Measurements from ENCODE around the gene NRDE2. TPM values are rescaled to one million over a fixed set of nuclear protein-coding genes. Genes with fewer than 3 reads are reported as not detected.

NRDE2 gene
- total and polyA plus RNA-seq, 3 donors from 2014 or later, result 16.7 to 34.8 (median 31.3) TPM

DNA sequence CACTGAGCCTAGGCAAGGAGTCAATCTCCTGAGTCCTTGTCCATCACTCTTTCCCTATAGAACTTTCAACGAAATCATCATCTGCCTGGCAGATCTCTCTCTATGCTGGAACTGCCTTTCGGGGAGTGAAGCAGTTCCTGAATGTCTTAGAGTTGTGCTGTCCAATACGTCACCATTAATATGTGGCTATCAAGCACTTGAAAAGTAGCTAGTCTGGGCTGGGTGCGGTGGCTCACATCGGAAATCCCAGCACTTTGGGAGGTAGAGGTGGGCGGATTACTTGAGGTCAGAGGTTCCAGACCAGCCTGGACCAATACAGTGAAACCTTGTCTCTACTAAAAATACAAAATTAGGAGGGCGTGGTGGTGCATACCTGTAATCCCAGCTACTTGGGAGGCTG lies 35.1 kb downstream of the NRDE2 start:
- TF ChIP-seq, protein P1, sequence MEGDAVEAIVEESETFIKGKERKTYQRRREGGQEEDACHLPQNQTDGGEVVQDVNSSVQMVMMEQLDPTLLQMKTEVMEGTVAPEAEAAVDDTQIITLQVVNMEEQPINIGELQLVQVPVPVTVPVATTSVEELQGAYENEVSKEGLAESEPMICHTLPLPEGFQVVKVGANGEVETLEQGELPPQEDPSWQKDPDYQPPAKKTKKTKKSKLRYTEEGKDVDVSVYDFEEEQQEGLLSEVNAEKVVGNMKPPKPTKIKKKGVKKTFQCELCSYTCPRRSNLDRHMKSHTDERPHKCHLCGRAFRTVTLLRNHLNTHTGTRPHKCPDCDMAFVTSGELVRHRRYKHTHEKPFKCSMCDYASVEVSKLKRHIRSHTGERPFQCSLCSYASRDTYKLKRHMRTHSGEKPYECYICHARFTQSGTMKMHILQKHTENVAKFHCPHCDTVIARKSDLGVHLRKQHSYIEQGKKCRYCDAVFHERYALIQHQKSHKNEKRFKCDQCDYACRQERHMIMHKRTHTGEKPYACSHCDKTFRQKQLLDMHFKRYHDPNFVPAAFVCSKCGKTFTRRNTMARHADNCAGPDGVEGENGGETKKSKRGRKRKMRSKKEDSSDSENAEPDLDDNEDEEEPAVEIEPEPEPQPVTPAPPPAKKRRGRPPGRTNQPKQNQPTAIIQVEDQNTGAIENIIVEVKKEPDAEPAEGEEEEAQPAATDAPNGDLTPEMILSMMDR (IDR thresholded peaks at IDR 0.05), result no peak
- TF ChIP-seq POLR2A (IDR thresholded peaks at IDR 0.05), result no peak
- Histone ChIP-seq H3K4me3 (no peak overlapping the region), H3K27ac (no peak overlapping the region), H3K27me3 (no peaks in the 10 kb centered on the region), H3K36me3 (ENCODE audit: low read depth, missing control alignments) (no peaks in the 10 kb centered on the region), H3K9me3 (no peaks in the 10 kb centered on the region), H3K4me1 (no peaks in the 10 kb centered on the region)
- intact Hi-C loops (cut with DNase I; ENCODE audit: low total_unique reads), result no loop called here
- no peak for DNase-seq
- WGBS, 2 donors, result 87 to 94% methylated on average over 7 of the region's 7 CpGs

DNA sequence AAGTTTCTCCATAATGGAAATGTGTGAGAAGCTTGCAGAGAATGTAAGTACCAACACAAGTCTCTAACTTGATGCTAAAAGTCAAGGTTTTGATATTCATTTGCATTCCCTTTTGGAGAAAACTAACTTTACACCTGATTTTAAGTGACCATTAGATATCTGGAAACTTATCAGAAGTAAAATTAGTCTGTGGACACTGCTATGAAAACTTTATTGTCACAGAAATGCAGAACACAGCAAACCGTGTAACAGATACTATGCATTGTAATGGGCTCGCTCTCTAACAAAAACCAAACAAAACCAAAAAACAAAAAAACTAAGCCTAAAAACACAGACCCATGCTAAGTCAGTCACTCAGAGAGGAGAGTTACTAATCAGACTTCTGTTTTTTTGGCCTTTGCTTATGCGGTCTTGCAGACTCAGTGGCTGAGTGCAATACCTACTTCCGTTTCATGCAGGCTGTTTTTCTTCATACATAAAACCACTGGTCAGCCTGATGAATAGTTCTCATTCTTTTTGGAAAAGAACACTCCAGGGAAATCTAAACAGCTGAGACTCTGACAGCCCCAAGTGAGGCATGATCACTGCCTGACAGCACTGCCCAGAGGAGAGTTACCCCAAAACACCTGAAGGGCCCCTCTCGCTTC lies 35.7 kb downstream of the NRDE2 start:
- H3K4me1 ChIP-seq, result no peaks in the 10 kb centered on the region
- no peak for DNase-seq
- whole genome bisulfite sequencing, 2 donors, result 85 to 91% methylated on average over 5 of the region's 5 CpGs
- H3K36me3 ChIP-seq (ENCODE audit: low read depth, missing control alignments), result no peaks in the 10 kb centered on the region
- H3K9me3 ChIP-seq, result no peaks in the 10 kb centered on the region
- no peak overlapping the region for H3K4me3 ChIP-seq
- intact Hi-C loops (cut with DNase I; ENCODE audit: low total_unique reads), result no loop called here
- H3K27ac ChIP-seq, result no peak overlapping the region
- no peak for TF ChIP-seq POLR2A (IDR thresholded peaks at IDR 0.05)
- TF ChIP-seq, protein P1 (IDR thresholded peaks at IDR 0.05), result no peak
- H3K27me3 ChIP-seq, result no peaks in the 10 kb centered on the region

DNA sequence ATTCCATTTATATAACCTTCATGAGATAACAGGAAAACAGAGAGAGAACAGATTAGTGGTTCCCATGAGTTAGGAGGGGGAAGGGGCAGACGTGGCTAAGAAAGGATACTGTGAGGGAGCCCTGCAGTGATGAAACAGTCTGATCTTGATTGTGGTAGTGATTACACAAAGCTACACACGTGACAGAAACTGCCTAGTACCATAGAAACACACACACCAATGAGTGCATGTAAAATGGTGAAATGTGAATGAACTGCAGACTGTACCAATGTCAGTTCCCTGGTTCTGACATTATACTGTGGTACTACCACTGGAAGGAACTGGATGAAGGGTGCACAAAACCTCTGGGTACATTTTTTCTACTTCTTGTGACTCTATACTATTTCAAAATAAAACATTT lies 36.9 kb downstream of the NRDE2 start:
- no peak for DNase-seq
- WGBS, 2 donors, result 71 to 77% methylated on average over 2 of the region's 2 CpGs
- Histone ChIP-seq H3K27ac (no peak overlapping the region), H3K36me3 (ENCODE audit: low read depth, missing control alignments) (no peaks in the 10 kb centered on the region), H3K4me1 (no peaks in the 10 kb centered on the region), H3K27me3 (no peaks in the 10 kb centered on the region), H3K9me3 (no peaks in the 10 kb centered on the region), H3K4me3 (no peak overlapping the region)
- intact Hi-C loops (cut with DNase I; ENCODE audit: low total_unique reads), result no loop called here
- TF ChIP-seq, protein P1 (IDR thresholded peaks at IDR 0.05), result no peak
- no peak for TF ChIP-seq POLR2A (IDR thresholded peaks at IDR 0.05)

DNA sequence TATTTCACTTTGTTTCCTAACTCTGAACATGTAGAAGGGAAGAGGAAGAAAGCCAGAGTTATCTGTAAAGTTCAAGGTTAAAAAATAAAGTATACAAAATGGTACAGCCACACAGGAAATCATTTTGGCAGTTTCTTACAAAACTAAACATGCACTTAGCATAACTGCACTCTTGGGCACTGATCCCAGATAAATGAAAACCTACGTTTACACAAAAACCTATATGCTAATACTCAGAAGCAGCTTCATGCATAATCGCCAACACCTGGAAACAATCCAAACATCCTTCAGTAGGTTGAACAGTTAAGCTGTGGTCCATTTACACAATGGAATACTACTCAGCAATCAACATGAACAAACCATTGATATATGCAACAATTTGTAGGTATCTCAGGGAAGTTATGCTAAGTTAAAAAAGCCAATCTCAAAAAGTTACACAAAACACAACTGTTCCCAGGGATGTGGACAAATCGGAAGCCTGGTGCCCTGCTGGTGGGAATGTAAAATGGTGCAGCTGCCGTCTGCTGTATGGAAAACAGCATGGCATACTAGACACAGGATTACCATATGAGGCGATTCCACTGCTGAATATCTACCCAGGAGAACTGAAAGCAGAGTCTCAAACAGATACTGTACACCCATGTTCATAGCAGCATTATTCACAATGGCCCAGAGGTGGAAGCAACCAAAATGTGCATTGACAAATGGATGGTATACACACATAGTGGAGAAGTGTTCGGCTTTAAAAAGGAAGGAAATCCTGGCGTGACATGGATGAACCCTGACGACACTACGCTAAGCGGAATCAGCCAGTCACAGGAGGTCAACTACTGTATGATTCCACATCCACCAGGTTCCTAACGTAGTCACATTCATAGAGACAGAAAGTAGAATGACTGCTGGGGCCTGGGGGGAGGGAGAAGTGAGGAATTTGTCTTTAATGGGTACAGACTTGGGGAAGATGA lies 37.7 kb downstream of the NRDE2 start:
- no peak overlapping the region for H3K4me3 ChIP-seq
- peaks cover 8% of the 10 kb centered on the region for H3K4me1 ChIP-seq
- TF ChIP-seq POLR2A (IDR thresholded peaks at IDR 0.05), result no peak
- TF ChIP-seq, protein P1 (IDR thresholded peaks at IDR 0.05), result no peak
- WGBS, 2 donors, result 89 to 91% methylated on average over 11 of the region's 11 CpGs
- H3K27ac ChIP-seq, result no peak overlapping the region
- no peaks in the 10 kb centered on the region for H3K9me3 ChIP-seq
- no peak for DNase-seq
- H3K27me3 ChIP-seq, result no peaks in the 10 kb centered on the region
- intact Hi-C loops (cut with DNase I; ENCODE audit: low total_unique reads), result no loop called here
- no peaks in the 10 kb centered on the region for H3K36me3 ChIP-seq (ENCODE audit: low read depth, missing control alignments)
